GM18499 (cell line): ENCODE results near the gene TPST1.

ENCODE experiments used
- ATAC-seq: cut with Tn5 transposase; IDR thresholded peaks from one replicate; pipeline ENCODE4 v1.9.1; 2021; ENCODE audit warnings: moderate number of reproducible peaks; ENCODE audit not compliant: insufficient read depth, unreplicated experiment

The TPST1 gene

DNA sequence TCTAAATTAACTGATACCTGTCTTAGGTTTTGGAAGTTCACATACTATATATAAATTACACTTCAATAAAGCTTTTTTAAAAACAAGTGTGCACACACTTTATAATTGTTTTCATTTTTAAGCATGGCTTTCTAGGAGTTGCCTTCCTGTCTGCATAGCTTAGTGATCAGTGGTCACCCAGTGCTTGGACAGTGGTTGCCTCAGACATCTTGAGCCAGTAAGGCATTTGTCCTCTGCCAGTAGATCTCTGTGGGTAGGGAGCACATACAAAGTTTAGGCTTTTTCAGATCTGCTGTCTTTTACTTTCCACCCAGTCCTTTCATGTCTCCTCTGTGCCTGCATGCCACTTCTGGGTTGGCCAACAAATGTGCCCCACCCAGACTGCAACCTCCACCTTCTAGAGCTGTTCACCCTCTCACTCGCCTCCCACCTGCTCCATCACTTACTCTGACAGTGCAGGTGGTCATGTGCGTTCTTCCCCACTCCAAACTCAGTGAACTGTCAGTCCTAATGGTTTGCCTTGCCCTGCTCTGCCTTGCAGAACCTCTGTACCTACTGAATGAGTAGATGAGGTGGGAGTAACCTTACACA, 31.7 kb downstream of the TPST1 start:
- no peak for ATAC-seq

DNA sequence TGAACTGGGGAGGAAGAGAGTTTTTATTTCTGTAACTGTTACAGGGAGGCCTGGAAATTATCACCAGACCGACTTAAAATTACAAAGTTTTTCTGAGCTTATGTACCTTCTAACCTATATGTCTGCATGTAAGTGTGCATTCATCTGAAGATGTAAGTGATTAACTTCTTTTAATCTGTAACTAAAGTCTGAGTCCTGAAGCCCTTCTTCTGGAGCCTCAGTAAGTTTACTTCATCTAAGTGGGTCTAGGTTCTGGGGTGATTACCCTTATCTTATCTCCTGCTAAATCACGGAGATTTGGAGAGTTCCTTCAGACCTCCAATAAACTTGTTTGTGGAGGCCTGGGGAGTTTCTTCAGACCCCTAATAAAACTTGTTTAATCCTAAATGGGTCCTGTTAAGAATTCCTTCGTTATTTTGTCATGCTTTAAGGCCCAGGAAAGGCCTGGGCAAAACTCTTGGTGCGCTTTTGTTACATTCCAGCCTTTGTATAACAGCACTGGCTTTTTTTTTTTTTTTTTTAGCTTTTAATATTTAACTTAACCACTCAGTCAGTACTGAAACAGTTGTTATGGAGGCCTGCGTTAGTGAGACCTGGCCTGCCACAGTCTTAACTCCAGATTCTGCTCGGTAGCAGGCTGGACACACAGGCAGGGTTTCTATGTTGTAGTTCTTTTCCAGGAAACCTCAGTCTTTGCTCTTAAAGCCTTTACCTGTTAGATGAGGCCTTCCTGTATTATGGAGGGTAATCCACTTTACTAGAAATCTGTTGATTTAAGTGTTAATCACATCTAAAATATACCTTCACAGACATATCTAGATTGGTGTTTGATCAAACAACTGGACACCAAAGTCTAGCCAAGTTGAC, 33.0 kb downstream of the TPST1 start:
- ATAC-seq, result no peak

- no peak for ATAC-seq
These were observed 33.8 kb downstream of the TPST1 start for GRCh38 chr7:66238773-66239466.

DNA sequence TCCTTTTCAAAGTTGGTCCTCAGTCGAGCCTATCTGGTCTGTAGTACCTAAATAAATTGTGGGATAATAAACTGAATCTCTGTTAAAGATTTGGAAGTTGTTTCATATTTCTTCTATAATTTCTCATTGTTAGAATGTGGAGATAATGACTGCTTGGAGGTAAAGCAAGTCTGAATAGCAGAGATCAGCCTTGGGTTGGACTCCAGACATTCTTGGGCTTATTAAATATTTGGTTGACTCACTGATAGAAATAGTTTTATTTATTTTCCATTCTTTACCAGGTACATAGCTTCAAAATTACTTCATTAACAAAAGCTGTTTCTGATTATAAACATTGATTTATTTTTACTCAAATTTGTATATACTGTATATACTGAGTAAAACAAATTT, 34.3 kb downstream of the TPST1 start:
- ATAC-seq, result no peak

GRCh38 chr7:66245008-66245407, 39.9 kb downstream of the TPST1 start:
- no peak for ATAC-seq

GRCh38 chr7:66246554-66247171, 41.5 kb downstream of the TPST1 start:
- no peak for ATAC-seq

DNA sequence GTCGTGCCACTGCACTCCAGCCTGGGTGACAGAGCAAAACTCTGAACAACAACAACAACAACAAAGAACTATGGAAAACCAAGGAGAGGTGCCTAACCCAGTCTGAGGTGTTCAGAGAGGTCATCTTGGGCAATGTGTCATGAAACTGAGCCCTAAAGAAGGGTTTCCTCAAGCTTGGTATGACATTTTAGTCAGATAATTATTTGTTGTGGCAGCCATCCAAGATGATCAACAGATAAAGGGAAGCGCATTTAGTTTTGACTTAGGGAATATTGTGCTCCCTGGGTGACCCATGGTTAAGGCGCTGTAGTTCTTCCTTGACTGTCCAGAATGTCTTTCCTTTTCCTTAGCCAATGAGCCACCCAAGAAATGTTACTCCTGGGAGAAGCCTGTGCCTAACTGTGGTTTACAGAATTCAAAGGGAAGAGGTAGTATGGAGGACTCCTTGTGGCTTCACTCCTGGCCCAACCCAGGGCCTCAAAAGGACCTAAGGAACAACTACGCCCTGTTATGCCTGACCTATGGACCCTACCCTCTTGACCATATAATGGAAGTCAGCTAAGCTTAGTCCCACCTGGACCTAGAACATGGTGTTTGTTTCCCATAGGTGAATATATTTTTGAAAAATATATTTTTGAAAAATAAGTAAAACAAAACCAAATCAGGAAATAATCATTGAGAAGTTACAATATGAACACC, 42.4 kb downstream of the TPST1 start:
- ATAC-seq, result no peak

DNA sequence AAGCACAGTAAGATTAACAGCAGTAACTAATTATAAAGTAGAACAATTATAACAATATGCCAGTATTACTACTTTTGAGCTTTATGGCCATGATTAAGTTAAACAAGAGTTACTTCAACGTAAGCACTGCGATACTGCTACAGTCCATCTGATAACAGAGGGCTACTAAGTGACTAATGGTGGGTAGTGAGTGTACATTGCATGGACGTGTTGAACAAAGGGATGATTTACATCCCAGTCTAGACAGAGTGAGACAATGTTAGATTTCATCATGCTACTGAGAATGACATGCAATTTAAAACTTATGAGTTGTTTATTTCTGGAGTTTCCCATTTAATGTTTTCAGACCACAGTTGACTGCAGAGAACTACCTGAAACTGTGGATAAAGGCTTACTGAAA, 45.6 kb downstream of the TPST1 start:
- no peak for ATAC-seq

GRCh38 chr7:66255534-66256100, 50.5 kb downstream of the TPST1 start:
- no peak for ATAC-seq

DNA sequence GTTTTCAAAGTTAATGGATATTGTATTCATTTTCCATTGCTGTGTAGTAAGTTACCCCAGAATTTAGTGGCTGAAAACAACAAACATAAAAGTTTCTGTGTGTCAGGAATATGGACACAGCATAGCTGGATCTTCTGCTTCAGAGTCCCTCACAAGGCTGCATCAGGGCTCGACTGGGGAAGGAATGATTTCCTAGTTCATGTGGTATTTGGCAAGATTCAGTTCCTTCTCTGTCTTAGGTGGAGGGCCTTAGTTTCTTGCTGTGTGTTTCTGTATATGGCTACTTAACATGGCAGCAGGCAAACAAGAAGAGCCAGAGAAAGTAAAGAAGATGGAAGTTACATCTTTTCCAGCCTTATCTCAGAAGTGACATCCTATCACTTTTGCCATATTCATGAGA, 51.1 kb downstream of the TPST1 start:
- no peak for ATAC-seq

DNA sequence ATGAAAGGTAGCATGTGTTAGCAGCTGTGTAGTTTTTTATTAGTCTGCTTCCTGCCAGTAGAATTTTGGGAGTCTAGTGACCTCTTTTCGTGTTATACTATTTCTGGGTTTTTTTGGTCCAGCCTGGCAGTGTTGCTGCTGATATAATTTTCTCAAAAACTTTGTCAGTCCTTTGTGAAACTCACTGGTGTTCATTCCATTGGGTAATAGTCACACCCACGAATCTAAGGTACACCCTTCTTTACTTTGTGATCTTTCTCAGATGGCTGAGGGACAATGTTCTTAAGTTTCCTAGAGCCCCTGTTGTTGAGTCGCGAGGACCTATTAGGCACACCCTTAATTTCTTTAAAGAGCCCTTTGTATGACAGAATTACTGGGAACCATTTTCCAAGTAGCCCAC, 52.3 kb downstream of the TPST1 start:
- ATAC-seq, result no peak

GRCh38 chr7:66258409-66258808, 53.3 kb downstream of the TPST1 start:
- no peak for ATAC-seq

GRCh38 chr7:66261941-66262340, 56.8 kb downstream of the TPST1 start:
- no peak for ATAC-seq

DNA sequence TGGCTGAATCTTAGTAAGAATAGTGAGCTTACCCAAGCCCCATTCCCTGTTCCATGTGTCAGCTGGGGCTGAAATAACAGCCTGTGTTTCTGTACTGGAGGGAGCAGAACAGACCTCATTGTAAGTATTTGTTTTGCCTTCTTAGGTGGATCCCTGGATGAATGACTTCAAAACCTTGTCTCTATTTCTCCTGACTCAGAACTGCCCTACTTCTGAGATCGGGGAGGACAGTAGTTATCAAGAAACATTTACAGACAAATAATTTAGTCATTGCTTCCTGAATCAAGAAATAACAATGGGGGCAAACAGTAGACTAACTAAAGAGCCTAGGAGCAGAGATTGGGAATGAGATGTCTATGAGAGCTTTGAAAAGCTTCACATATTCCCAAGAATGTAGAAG, 58.8 kb downstream of the TPST1 start:
- ATAC-seq, result no peak

DNA sequence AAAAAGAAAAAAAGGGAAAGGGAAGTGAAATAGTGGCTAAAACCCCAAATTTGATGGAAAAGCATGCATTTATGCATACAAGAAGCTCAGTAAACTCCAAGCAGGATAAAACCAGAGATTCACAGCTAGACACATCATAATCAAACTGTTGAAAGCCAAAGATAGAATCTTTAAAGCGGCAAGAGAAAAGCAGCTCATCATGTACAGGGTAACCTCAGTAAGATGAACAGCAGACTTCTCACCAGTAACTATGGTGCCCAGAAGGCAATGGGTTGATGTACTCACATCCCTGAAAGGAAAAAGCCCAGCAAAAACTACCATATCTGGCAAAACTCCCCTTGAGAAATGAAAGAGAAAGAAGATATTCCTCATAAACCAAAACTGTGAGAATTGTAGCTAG, 60.4 kb downstream of the TPST1 start:
- ATAC-seq, result no peak

- no peak for ATAC-seq
These were observed 62.1 kb downstream of the TPST1 start for GRCh38 chr7:66267249-66267648.

DNA sequence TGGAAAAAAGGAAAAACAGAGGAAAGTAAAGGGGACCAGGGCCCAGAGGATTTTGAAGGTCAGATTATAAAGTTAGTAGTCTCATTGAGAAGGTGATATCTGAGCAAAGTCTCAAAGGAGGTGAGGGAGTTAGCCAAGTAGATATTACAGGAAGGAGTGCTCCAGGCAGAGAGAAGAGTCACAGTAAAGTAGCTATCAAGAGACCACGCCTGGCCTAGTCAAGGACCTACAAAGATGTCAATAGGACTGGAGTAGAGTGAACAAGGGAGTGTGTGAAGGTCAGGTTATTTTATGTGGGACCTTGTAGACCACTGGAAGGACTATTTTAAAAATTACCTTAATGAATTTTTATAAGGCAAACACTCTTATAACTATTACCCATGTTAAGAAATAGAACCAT, 64.8 kb downstream of the TPST1 start:
- no peak for ATAC-seq

DNA sequence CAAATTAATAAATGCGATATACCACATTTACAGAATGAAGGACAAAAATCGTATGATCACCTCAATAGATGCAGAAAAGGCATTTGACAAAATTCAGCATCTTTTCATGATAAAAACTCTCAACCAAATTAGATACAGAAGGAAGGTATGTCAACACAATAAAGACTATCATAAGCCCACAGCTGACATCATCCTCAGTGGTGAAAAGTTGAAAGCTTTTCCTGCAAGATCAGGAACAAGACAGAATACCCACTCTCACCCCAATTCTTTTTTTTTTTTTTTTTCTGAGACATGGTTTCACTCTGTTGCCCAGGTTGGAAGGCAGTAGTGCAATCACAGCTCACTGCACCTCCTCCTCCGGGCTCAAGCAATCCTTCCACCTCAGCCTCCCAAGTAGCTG, 67.2 kb downstream of the TPST1 start:
- ATAC-seq, result no peak

- no peak for ATAC-seq
These were observed 71.2 kb downstream of the TPST1 start for GRCh38 chr7:66276363-66276762.

DNA sequence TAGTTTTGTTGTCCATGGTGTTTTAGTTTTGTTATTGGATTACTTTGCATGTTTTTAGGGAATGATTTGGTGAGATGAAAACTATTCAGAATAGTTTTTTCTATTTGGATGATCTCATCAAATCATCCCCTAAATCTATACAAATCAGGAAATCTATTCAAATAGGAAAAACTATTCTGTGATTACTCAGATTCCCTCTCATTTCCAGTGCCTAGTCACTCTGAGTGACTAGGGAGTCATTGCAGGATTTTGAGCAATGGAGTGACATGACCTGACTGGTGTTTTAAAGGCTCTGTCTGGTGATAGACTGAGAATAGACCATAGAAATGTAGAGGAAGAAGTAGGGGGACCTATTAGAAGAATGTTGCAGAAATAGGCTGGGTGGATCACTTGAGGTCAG, 72.4 kb downstream of the TPST1 start:
- no peak for ATAC-seq
